GM12801 (cell line): ENCODE data around the gene CDKL1.

ENCODE experiments used
- CTCF ChIP-seq: IDR thresholded peaks from one replicate; pipeline ENCODE4 v1.5.1; 2011; ENCODE audit warnings: control low read depth; ENCODE audit not compliant: insufficient read length; ENCODE audit errors: extremely low read depth

CDKL1 gene

GRCh38 chr14:50387548-50387947, 9.1 kb downstream of the CDKL1 start:
- TF ChIP-seq CTCF = no peak

GRCh38 chr14:50383618-50384225, 13.0 kb downstream of the CDKL1 start:
- TF ChIP-seq CTCF = no peak

GRCh38 chr14:50381823-50382287, 14.8 kb downstream of the CDKL1 start:
- no peak for TF ChIP-seq CTCF

DNA sequence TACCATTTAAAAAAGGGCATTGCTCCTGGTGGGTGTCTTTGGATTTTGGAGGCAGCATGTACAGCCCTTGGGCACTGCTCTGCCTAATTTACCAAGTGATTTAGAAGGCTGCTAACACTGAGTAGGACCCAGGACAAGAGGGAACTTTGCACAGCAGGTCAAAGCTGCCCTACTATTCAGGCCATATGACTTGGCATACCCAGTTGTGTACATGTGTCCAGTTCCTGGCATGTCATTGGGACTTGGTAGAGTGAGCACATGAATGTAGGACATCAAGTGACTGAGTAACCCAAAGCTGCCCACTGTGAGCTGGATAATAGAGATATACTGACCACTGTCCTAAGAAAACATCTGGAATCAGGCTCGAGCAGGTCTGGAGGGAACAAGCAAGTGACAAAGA, 15.7 kb downstream of the CDKL1 start:
- no peak for TF ChIP-seq CTCF

DNA sequence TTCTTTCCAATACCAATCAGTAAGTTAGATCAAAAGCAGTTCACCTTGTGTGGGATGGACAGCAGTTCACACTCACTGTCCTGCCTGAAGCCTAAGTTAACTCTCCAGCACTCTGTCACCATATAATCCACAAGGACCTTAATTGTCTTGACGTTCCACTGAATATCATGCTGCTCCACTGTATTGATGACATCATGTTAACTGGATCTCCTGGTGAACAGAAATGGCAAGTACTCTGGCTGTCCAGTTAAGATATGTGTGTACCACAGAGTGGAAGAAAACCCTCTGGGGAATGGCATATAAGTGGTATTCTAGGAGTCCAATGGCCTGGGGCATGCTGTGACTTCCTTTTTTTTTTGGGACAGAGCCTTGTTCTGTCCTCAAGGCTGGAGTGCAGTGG, 16.2 kb downstream of the CDKL1 start:
- no peak for TF ChIP-seq CTCF

DNA sequence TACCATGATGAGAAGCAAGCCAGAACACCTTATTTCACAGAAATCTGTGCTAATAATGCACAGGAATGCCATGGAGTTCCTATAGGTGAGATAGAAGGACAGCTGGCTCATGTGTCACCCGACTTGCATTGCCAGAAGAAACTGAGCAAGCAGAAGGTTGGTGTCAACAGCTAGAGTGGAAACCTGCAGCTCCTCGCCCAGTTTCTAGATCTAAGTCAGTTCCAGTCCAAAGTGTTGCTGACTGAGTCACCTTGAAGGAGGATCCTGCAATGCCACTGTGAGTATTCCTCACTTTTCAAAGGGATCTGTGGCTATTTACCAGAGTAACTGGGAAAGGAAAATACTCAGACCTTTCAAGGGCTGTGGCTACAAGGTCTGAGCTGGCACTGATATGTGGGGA, 17.1 kb downstream of the CDKL1 start:
- no peak for TF ChIP-seq CTCF

DNA sequence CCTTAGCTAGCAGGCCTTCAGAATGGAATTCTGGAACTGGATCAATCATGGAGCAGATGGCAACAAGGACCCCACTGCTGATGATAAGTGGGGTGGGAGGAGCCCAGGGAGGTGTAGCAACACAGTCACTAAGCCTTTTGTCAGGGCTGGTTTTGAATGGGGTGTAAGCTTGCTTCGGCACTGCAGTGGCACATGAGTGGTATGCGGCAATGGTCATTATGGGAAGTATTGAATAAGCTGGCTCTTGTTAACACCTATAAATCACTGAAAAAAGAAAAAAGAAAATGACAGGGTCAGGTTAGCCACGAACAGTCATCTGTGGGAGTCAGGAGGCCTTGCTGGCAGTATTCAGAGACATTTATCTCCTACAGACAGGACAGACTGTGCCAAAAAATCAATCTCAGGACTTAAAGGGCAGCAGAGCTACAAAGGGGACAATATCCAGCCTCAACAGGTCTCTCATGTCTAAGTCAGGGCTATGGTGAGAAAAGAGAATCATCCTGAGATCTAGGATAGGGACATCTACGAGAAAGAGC, 19.1 kb downstream of the CDKL1 start:
- TF ChIP-seq CTCF = no peak
